ENCODE data around the gene HOMER2. TPM values are rescaled to one million over a fixed set of nuclear protein-coding genes. Genes with fewer than 3 reads are reported as not detected.

The HOMER2 gene
- total and polyA plus RNA-seq, 2 of the 4 experiments (the other 2 are of a cell fraction): 0.54 to 0.79 TPM

DNA sequence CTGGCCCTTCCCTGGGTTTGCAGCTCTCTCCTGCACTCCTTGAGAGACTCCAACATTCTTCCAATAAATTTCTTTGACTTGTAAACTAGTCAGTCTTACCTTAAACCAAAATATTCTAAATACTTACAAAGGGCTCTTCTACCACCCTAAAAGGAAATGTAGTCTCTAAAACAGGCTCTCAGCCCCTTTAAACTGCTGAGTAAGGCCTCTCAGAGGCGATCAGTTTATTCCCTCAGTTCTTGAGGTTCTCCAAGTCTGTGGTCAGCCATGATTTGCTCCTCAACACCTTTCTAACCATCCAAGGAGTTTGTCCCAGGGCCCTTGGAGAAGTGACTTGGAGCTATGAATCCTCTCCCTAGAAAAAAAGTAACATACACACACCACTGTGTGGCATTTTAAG lies 78.3 kb downstream of the HOMER2 start:
- Histone ChIP-seq H3K56ac (ENCODE audit: extremely low read depth, insufficient read depth, low read length) (no peak overlapping the region), H4K91ac (ENCODE audit: insufficient read depth, low read depth, low read length) (no peak overlapping the region), H2AK5ac (ENCODE audit: low read depth, low read length) (no peak overlapping the region), H2AK9ac (replicated peaks; ENCODE audit: low read depth, low read length, poor library complexity) (no peak overlapping the region), H4K8ac (ENCODE audit: low read depth in 2 of 2, low read length in 2 of 2) (no peak overlapping the region), H2BK120ac (ENCODE audit: low read depth, low read length) (no peak overlapping the region), H3K9ac (ENCODE audit: low read depth, low read length) (no peak overlapping the region), H2AFZ (replicated peaks; ENCODE audit: low read length, poor library complexity) (no peak overlapping the region), H3K9me3 (ENCODE audit: control insufficient read depth, insufficient read depth, low read length) (no peaks in the 10 kb centered on the region), H2BK15ac (ENCODE audit: low read depth, low read length) (no peak overlapping the region), H3K23ac (ENCODE audit: low read depth, low read length) (no peak overlapping the region), H3K79me1 (ENCODE audit: low read depth in 1 of 2, low read length in 2 of 2) (no peaks in the 10 kb centered on the region), H3K14ac (replicated peaks; ENCODE audit: low read depth, low read length) (no peak overlapping the region), H3K36me3 (ENCODE audit: control insufficient read depth, insufficient read depth, low read length) (no peaks in the 10 kb centered on the region), H3K4me1 (ENCODE audit: control insufficient read depth, insufficient read depth, low read length) (0 out of 2 replicates have a peak, but pooled peaks cover 1% of the 10 kb centered on the region), H2BK5ac (ENCODE audit: low read depth, low read length, poor library complexity, severe bottlenecking) (no peak overlapping the region), H3K27ac (ENCODE audit: insufficient read depth, low read length) (no peak overlapping the region), H4K20me1 (ENCODE audit: insufficient read depth, low read length) (no peaks in the 10 kb centered on the region), H3K18ac (ENCODE audit: low read depth, low read length) (no peak overlapping the region), H2BK20ac (ENCODE audit: low read depth, low read length) (no peak overlapping the region), H3K4ac (ENCODE audit: low read depth, low read length) (no peak overlapping the region), H3K4me3 (ENCODE audit: insufficient read depth, low read depth, low read length) (no peak overlapping the region), H3K27me3 (ENCODE audit: control insufficient read depth, insufficient read depth, low read length) (no peaks in the 10 kb centered on the region), H3K4me2 (ENCODE audit: low read depth, low read length) (no peak overlapping the region), H3K9me1 (ENCODE audit: insufficient read depth, low read length) (peaks cover 4% of the 10 kb centered on the region; the same call in 1 of the 2 replicates), H4K5ac (ENCODE audit: low read depth, low read length) (no peak overlapping the region)
- DNase-seq (no peak), ATAC-seq (ENCODE audit: low read depth) (no peak)
- no TSS peak for BruUV-seq (replicated peaks)
- ChIA-PET POLR2A (ENCODE audit: unreplicated experiment) (no interaction called here), CTCF (no interaction called here)
- intact Hi-C loops (cut with micrococcal nuclease) (no loop called here), dilution Hi-C loops (cut with HindIII; ENCODE audit: low sequenced_read_pairs, unreplicated experiment) (no loop called here), in situ Hi-C loops (cut with MboI; ENCODE audit: low sequenced_read_pairs) (no loop called here)
- 89% methylated on average over 1 of the region's 1 CpG; no CpG with 5 or more reads in 1 of the 2 experiments for WGBS, 2 experiments (ENCODE audit: extremely low coverage in 2 of 2, insufficient read length in 1 of 2)
- TF ChIP-seq BHLHE40 (IDR thresholded peaks at IDR 0.05; ENCODE audit: low read depth, low read length) (no peak), MAFK (IDR thresholded peaks at IDR 0.05; ENCODE audit: low read depth, low read length) (peak; percentile 45; the same call in 1 of the 2 replicates)
